Nephron progenitor cell (in vitro differentiated cells): Measurements from ENCODE around the gene TAF11L14.

Source experiments
- DNase-seq: peaks from one replicate; pipeline ENCODE4 v3.0.0; 2021
- H3K27ac Mint-ChIP-seq: 2 replicates; pipeline ENCODE4 v1.8.0; 2021; ENCODE audit warnings: mild to moderate bottlenecking, moderate library complexity, mixed read lengths
- H3K27me3 Mint-ChIP-seq: 2 replicates; pipeline ENCODE4 v1.8.0; 2021; ENCODE audit warnings: mild to moderate bottlenecking, low read depth, mixed read lengths; ENCODE audit not compliant: poor library complexity
- H3K36me3 Mint-ChIP-seq: 2 replicates; pipeline ENCODE4 v1.8.0; 2021; ENCODE audit warnings: low read depth, mixed read lengths
- H3K4me1 Mint-ChIP-seq: 2 replicates; pipeline ENCODE4 v1.8.0; 2021; ENCODE audit warnings: mixed read lengths
- H3K4me3 Mint-ChIP-seq: 2 replicates; pipeline ENCODE4 v1.8.0; 2021; ENCODE audit warnings: mild to moderate bottlenecking, moderate library complexity, mixed read lengths
- H3K9me3 Mint-ChIP-seq: 2 replicates; pipeline ENCODE4 v1.8.0; 2021; ENCODE audit warnings: mild to moderate bottlenecking, moderate library complexity, mixed read lengths
- CTCF ChIP-seq: fragments of 200-600 bp; sonication (generic); IDR thresholded peaks from 2 replicates; pipeline ENCODE4 v1.5.0; 2021; ENCODE audit warnings: antibody characterized with exemption

TAF11L14 gene

GRCh38 chr5:17679597-17680203 lies 45.4 kb downstream of the TAF11L14 start:
- DNase-seq, result no peak
- H3K27ac Mint-ChIP-seq, result no peak overlapping the region
- H3K4me3 Mint-ChIP-seq, result no peak overlapping the region
- TF ChIP-seq CTCF, result no peak
- no peaks in the 10 kb centered on the region for H3K36me3 Mint-ChIP-seq
- no peaks in the 10 kb centered on the region for H3K27me3 Mint-ChIP-seq
- no peaks in the 10 kb centered on the region for H3K4me1 Mint-ChIP-seq
- H3K9me3 Mint-ChIP-seq, result no peaks in the 10 kb centered on the region

- H3K4me3 Mint-ChIP-seq, result no peak overlapping the region
- DNase-seq, result no peak
- H3K4me1 Mint-ChIP-seq, result no peaks in the 10 kb centered on the region
- TF ChIP-seq CTCF, result no peak
- no peaks in the 10 kb centered on the region for H3K27me3 Mint-ChIP-seq
- H3K36me3 Mint-ChIP-seq, result no peaks in the 10 kb centered on the region
- H3K27ac Mint-ChIP-seq, result no peak overlapping the region
- no peaks in the 10 kb centered on the region for H3K9me3 Mint-ChIP-seq
Measured at GRCh38 chr5:17680737-17681136, 46.5 kb downstream of the TAF11L14 start.
